Fibroblast of the aortic adventitia (primary cell): ENCODE measurements around the gene LMO1. TPM values are rescaled to one million over a fixed set of nuclear protein-coding genes. Genes with fewer than 3 reads are reported as not detected.

ENCODE experiments used
- DNase-seq: peaks from one replicate; pipeline ENCODE4 v3.0.0-alpha.2; 2010; ENCODE audit warnings: low read depth
- H3K4me3 ChIP-seq: 2 replicates; pipeline ENCODE4 v1.5.1; 2011; ENCODE audit warnings: low read depth, mild to moderate bottlenecking, control low read depth, low read length, moderate library complexity
- CTCF ChIP-seq: IDR thresholded peaks from 2 replicates; pipeline ENCODE4 v1.5.1; 2011; ENCODE audit warnings: mild to moderate bottlenecking, low read length, control low read depth, inconsistent platforms; ENCODE audit not compliant: insufficient read depth
- total RNA-seq: library from RNA; depleted of rRNA; stranded (reverse); fragments of >200 nt; gene quantifications from 2 replicates; pipeline ENCODE4 v1.2.3, GENCODE V29; 2012; ENCODE audit warnings: low replicate concordance

Gene LMO1
- total RNA-seq, 1 donor, result not detected

- no peak overlapping the region for H3K4me3 ChIP-seq
- no peak for TF ChIP-seq CTCF
- no peak for DNase-seq
Measured at GRCh38 chr11:8253566-8253965, 10.1 kb downstream of the LMO1 start.

GRCh38 chr11:8252946-8253345 lies 10.7 kb downstream of the LMO1 start:
- no peak for TF ChIP-seq CTCF
- no peak overlapping the region for H3K4me3 ChIP-seq
- no peak for DNase-seq

GRCh38 chr11:8252388-8252787 lies 11.3 kb downstream of the LMO1 start:
- no peak for TF ChIP-seq CTCF
- no peak overlapping the region for H3K4me3 ChIP-seq
- DNase-seq, result no peak

- no peak overlapping the region for H3K4me3 ChIP-seq
- TF ChIP-seq CTCF, result no peak
- DNase-seq, result no peak
Measured at GRCh38 chr11:8251616-8252295, 11.9 kb downstream of the LMO1 start.

- DNase-seq, result no peak
- TF ChIP-seq CTCF, result no peak
- H3K4me3 ChIP-seq, result no peak overlapping the region
Measured at GRCh38 chr11:8250981-8251615, 12.6 kb downstream of the LMO1 start.

- no peak for TF ChIP-seq CTCF
- no peak overlapping the region for H3K4me3 ChIP-seq
- DNase-seq, result no peak
Measured at GRCh38 chr11:8250434-8250833, 13.2 kb downstream of the LMO1 start.

GRCh38 chr11:8249482-8249881 lies 14.2 kb downstream of the LMO1 start:
- H3K4me3 ChIP-seq, result no peak overlapping the region
- DNase-seq, result no peak
- TF ChIP-seq CTCF, result no peak
